Measurements from ENCODE around the gene SNRPF.
"Not testable (repeated sequence)": the region's sequence is repeated elsewhere in the genome, so short reads cannot be mapped to it uniquely, and the experiment has no call there.

The SNRPF gene

GRCh38 chr12:95858451-95859343 is at the start of gene SNRPF:
Gene SNRPF (plus strand): TSS chr12:95858952. CDS start chr12:95859074, 122 bp downstream.
- DNase-seq (ENCODE audit: low read depth in 3 of 3): peak; percentile 85 to 89 (median 87)

- no peak for DNase-seq (ENCODE audit: low read depth in 3 of 3)
Measured at GRCh38 chr12:95809000-95809680, 49.6 kb upstream of the SNRPF start.

- no peak for DNase-seq (ENCODE audit: low read depth in 3 of 3)
Measured at GRCh38 chr12:95810411-95810810, 48.3 kb upstream of the SNRPF start.

- not testable (repeated sequence) for DNase-seq (ENCODE audit: low read depth in 3 of 3)
Measured at GRCh38 chr12:95812155-95812554, 46.6 kb upstream of the SNRPF start.

GRCh38 chr12:95815632-95816212 is 43.0 kb upstream of the SNRPF start:
- DNase-seq (ENCODE audit: low read depth in 3 of 3): no peak

GRCh38 chr12:95820096-95820703 is 38.6 kb upstream of the SNRPF start:
- no peak for DNase-seq (ENCODE audit: low read depth in 3 of 3)

- DNase-seq (ENCODE audit: low read depth in 3 of 3): no peak
Measured at GRCh38 chr12:95829395-95829794, 29.4 kb upstream of the SNRPF start.

- no peak for DNase-seq (ENCODE audit: low read depth in 3 of 3)
Measured at GRCh38 chr12:95830335-95831089, 28.2 kb upstream of the SNRPF start.

- DNase-seq (ENCODE audit: low read depth in 3 of 3): no peak
Measured at GRCh38 chr12:95834572-95834971, 24.2 kb upstream of the SNRPF start.

- DNase-seq (ENCODE audit: low read depth in 3 of 3): no peak
Measured at GRCh38 chr12:95836185-95836609, 22.6 kb upstream of the SNRPF start.

- DNase-seq (ENCODE audit: low read depth in 3 of 3): no peak
Measured at GRCh38 chr12:95836630-95837239, 22.0 kb upstream of the SNRPF start.

- DNase-seq (ENCODE audit: low read depth in 3 of 3): no peak
Measured at GRCh38 chr12:95837240-95838038, 21.3 kb upstream of the SNRPF start.

- no peak for DNase-seq (ENCODE audit: low read depth in 3 of 3)
Measured at GRCh38 chr12:95838125-95838524, 20.6 kb upstream of the SNRPF start.

- DNase-seq (ENCODE audit: low read depth in 3 of 3): not testable (repeated sequence)
Measured at GRCh38 chr12:95842426-95842825, 16.3 kb upstream of the SNRPF start.

GRCh38 chr12:95848575-95849388 is 10.0 kb upstream of the SNRPF start:
- no peak for DNase-seq (ENCODE audit: low read depth in 3 of 3)

- DNase-seq (ENCODE audit: low read depth in 3 of 3): no peak
Measured at GRCh38 chr12:95851606-95852005, 7.1 kb upstream of the SNRPF start.

GRCh38 chr12:95852133-95852532 is 6.6 kb upstream of the SNRPF start:
- no peak for DNase-seq (ENCODE audit: low read depth in 3 of 3)

GRCh38 chr12:95857156-95857555 is 1.6 kb upstream of the SNRPF start:
- DNase-seq (ENCODE audit: low read depth in 3 of 3): no peak

- no peak for DNase-seq (ENCODE audit: low read depth in 3 of 3)
Measured at GRCh38 chr12:95857799-95858198, 953 bp upstream of the SNRPF start.

All from stimulated activated CD4-positive, alpha-beta T cell treated with anti-CD3 and anti-CD28 coated beads, TNF-alpha, amount 100 ng/mL, for 48 hours (primary cell).